Measurements from ENCODE around the gene PRKACB. TPM values are rescaled to one million over a fixed set of nuclear protein-coding genes. Genes with fewer than 3 reads are reported as not detected.

PRKACB gene
- total and polyA plus RNA-seq, 4 donors = 5.9 to 18.2 (median 8.9) TPM

DNA sequence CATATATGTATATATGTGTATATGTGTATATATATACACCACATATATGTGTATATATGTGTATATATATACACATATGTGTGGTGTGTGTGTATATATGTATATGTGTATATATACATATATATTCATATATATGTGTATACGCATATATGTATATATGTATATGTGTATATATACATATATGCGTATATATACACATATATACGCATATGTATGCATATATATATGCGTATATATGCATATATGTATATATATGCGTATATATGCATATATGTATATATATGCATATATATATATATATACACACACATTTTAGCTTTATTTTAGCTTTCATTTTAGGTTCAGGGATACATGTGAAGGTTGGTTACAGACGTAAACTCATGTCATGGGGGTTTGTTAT, 54.8 kb downstream of the PRKACB start:
- no peak for DNase-seq (ENCODE audit: low spot score)
- no peaks in the 10 kb centered on the region for H3K4me1 ChIP-seq (ENCODE audit: control insufficient read depth in 4 of 4, insufficient read depth in 4 of 4, low read length in 3 of 4)
- H3K4me3 ChIP-seq (ENCODE audit: low read depth in 1 of 3, low read length in 3 of 3) = no peak overlapping the region
- H3K9me3 ChIP-seq (ENCODE audit: control insufficient read depth in 4 of 4, low read length in 3 of 4) = no peaks in the 10 kb centered on the region
- H3K27me3 ChIP-seq (ENCODE audit: control insufficient read depth in 4 of 4, insufficient read depth in 4 of 4, low read length in 3 of 4) = no peaks in the 10 kb centered on the region
- TF ChIP-seq JUND (IDR thresholded peaks at IDR 0.05) = no peak
- no peak for TF ChIP-seq NR2F2 (IDR thresholded peaks at IDR 0.05)
- TF ChIP-seq RXRA (IDR thresholded peaks at IDR 0.05) = no peak
- TF ChIP-seq FOXA2 (IDR thresholded peaks at IDR 0.05) = no peak
- no peak for TF ChIP-seq RAD21 (IDR thresholded peaks at IDR 0.05)
- no peak for TF ChIP-seq GABPA (IDR thresholded peaks at IDR 0.05 in 1 of 2, conservative IDR thresholded peaks at IDR 0.05 in 1 of 2)
- TF ChIP-seq SP1 (IDR thresholded peaks at IDR 0.05) = no peak
- no peak for TF ChIP-seq EGR1 (IDR thresholded peaks at IDR 0.05; ENCODE audit: low read depth in 2 of 2)
- TF ChIP-seq, protein P1, sequence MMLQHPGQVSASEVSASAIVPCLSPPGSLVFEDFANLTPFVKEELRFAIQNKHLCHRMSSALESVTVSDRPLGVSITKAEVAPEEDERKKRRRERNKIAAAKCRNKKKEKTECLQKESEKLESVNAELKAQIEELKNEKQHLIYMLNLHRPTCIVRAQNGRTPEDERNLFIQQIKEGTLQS (IDR thresholded peaks at IDR 0.05) = no peak
- no peak for TF ChIP-seq YY1 (IDR thresholded peaks at IDR 0.05)
- TF ChIP-seq, protein P2, sequence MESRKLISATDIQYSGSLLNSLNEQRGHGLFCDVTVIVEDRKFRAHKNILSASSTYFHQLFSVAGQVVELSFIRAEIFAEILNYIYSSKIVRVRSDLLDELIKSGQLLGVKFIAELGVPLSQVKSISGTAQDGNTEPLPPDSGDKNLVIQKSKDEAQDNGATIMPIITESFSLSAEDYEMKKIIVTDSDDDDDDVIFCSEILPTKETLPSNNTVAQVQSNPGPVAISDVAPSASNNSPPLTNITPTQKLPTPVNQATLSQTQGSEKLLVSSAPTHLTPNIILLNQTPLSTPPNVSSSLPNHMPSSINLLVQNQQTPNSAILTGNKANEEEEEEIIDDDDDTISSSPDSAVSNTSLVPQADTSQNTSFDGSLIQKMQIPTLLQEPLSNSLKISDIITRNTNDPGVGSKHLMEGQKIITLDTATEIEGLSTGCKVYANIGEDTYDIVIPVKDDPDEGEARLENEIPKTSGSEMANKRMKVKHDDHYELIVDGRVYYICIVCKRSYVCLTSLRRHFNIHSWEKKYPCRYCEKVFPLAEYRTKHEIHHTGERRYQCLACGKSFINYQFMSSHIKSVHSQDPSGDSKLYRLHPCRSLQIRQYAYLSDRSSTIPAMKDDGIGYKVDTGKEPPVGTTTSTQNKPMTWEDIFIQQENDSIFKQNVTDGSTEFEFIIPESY (IDR thresholded peaks at IDR 0.05) = no peak
- no peak for TF ChIP-seq HNF4G (IDR thresholded peaks at IDR 0.05)
- TF ChIP-seq, protein P3, sequence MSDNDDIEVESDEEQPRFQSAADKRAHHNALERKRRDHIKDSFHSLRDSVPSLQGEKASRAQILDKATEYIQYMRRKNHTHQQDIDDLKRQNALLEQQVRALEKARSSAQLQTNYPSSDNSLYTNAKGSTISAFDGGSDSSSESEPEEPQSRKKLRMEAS (IDR thresholded peaks at IDR 0.05) = no peak
- TF ChIP-seq, protein P4, sequence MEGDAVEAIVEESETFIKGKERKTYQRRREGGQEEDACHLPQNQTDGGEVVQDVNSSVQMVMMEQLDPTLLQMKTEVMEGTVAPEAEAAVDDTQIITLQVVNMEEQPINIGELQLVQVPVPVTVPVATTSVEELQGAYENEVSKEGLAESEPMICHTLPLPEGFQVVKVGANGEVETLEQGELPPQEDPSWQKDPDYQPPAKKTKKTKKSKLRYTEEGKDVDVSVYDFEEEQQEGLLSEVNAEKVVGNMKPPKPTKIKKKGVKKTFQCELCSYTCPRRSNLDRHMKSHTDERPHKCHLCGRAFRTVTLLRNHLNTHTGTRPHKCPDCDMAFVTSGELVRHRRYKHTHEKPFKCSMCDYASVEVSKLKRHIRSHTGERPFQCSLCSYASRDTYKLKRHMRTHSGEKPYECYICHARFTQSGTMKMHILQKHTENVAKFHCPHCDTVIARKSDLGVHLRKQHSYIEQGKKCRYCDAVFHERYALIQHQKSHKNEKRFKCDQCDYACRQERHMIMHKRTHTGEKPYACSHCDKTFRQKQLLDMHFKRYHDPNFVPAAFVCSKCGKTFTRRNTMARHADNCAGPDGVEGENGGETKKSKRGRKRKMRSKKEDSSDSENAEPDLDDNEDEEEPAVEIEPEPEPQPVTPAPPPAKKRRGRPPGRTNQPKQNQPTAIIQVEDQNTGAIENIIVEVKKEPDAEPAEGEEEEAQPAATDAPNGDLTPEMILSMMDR (IDR thresholded peaks at IDR 0.05; ENCODE audit: low read depth, low read length, missing input control) = no peak
- TF ChIP-seq, protein P5, sequence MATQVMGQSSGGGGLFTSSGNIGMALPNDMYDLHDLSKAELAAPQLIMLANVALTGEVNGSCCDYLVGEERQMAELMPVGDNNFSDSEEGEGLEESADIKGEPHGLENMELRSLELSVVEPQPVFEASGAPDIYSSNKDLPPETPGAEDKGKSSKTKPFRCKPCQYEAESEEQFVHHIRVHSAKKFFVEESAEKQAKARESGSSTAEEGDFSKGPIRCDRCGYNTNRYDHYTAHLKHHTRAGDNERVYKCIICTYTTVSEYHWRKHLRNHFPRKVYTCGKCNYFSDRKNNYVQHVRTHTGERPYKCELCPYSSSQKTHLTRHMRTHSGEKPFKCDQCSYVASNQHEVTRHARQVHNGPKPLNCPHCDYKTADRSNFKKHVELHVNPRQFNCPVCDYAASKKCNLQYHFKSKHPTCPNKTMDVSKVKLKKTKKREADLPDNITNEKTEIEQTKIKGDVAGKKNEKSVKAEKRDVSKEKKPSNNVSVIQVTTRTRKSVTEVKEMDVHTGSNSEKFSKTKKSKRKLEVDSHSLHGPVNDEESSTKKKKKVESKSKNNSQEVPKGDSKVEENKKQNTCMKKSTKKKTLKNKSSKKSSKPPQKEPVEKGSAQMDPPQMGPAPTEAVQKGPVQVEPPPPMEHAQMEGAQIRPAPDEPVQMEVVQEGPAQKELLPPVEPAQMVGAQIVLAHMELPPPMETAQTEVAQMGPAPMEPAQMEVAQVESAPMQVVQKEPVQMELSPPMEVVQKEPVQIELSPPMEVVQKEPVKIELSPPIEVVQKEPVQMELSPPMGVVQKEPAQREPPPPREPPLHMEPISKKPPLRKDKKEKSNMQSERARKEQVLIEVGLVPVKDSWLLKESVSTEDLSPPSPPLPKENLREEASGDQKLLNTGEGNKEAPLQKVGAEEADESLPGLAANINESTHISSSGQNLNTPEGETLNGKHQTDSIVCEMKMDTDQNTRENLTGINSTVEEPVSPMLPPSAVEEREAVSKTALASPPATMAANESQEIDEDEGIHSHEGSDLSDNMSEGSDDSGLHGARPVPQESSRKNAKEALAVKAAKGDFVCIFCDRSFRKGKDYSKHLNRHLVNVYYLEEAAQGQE (IDR thresholded peaks at IDR 0.05) = no peak
- H3K9ac ChIP-seq (ENCODE audit: low read depth in 1 of 2, low read length in 2 of 2) = no peak overlapping the region
- H3K36me3 ChIP-seq (ENCODE audit: control insufficient read depth in 4 of 4, insufficient read depth in 3 of 4, low read depth in 1 of 4, low read length in 3 of 4) = peaks cover 0 to 12% (median 9%) of the 10 kb centered on the region in 4 donors
- H3K27ac ChIP-seq (ENCODE audit: low read depth in 1 of 2, low read length in 2 of 2) = no peak overlapping the region
- 96% methylated on average over 6 of the region's 6 CpGs for WGBS

DNA sequence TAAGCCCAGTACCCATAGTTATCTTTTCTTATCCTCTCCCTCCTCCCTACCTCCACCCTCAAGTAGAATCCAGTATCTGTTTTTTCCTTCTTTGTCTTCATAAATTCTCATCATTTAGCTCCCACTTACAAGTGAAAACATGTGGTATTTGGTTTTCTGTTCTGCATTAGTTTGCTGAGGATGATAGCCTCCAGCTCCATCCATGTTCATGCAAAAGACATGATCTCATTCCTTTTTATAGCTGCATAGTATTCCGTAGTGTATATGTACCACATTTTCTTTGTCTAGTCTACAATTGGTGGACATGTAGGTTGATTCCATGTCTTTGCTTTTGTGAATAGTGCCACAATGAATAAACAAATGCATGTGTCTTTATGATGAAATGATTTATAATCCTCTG, 55.2 kb downstream of the PRKACB start:
- H3K9me3 ChIP-seq (ENCODE audit: control insufficient read depth in 4 of 4, low read length in 3 of 4) = no peaks in the 10 kb centered on the region
- H3K4me1 ChIP-seq (ENCODE audit: control insufficient read depth in 4 of 4, insufficient read depth in 4 of 4, low read length in 3 of 4) = no peaks in the 10 kb centered on the region
- 97% methylated on average over 1 of the region's 1 CpG for WGBS
- peaks cover 0 to 10% (median 9%) of the 10 kb centered on the region in 4 donors for H3K36me3 ChIP-seq (ENCODE audit: control insufficient read depth in 4 of 4, insufficient read depth in 3 of 4, low read depth in 1 of 4, low read length in 3 of 4)
- no peaks in the 10 kb centered on the region for H3K27me3 ChIP-seq (ENCODE audit: control insufficient read depth in 4 of 4, insufficient read depth in 4 of 4, low read length in 3 of 4)
- H3K27ac ChIP-seq (ENCODE audit: low read depth in 1 of 2, low read length in 2 of 2) = no peak overlapping the region
- H3K9ac ChIP-seq (ENCODE audit: low read depth in 1 of 2, low read length in 2 of 2) = no peak overlapping the region
- H3K4me3 ChIP-seq (ENCODE audit: low read depth in 1 of 3, low read length in 3 of 3) = no peak overlapping the region
- no peak for DNase-seq (ENCODE audit: low spot score)
- TF ChIP-seq HNF4G (IDR thresholded peaks at IDR 0.05) = no peak
- no peak for TF ChIP-seq GABPA (IDR thresholded peaks at IDR 0.05 in 1 of 2, conservative IDR thresholded peaks at IDR 0.05 in 1 of 2)
- TF ChIP-seq, protein P3 (IDR thresholded peaks at IDR 0.05) = no peak
- no peak for TF ChIP-seq FOXA2 (IDR thresholded peaks at IDR 0.05)
- TF ChIP-seq, protein P4 (IDR thresholded peaks at IDR 0.05; ENCODE audit: low read depth, low read length, missing input control) = no peak
- no peak for TF ChIP-seq RAD21 (IDR thresholded peaks at IDR 0.05)
- no peak for TF ChIP-seq JUND (IDR thresholded peaks at IDR 0.05)
- TF ChIP-seq, protein P2 (IDR thresholded peaks at IDR 0.05) = no peak
- no peak for TF ChIP-seq RXRA (IDR thresholded peaks at IDR 0.05)
- TF ChIP-seq FOXA1 (IDR thresholded peaks at IDR 0.05) = no peak
- TF ChIP-seq EGR1 (IDR thresholded peaks at IDR 0.05; ENCODE audit: low read depth in 2 of 2) = no peak
- TF ChIP-seq, protein P1 (IDR thresholded peaks at IDR 0.05) = no peak
